ENCODE measurements around the gene POMC.
"Not testable (repeated sequence)": the region's sequence is repeated elsewhere in the genome, so short reads cannot be mapped to it uniquely, and the experiment has no call there.

POMC gene

DNA sequence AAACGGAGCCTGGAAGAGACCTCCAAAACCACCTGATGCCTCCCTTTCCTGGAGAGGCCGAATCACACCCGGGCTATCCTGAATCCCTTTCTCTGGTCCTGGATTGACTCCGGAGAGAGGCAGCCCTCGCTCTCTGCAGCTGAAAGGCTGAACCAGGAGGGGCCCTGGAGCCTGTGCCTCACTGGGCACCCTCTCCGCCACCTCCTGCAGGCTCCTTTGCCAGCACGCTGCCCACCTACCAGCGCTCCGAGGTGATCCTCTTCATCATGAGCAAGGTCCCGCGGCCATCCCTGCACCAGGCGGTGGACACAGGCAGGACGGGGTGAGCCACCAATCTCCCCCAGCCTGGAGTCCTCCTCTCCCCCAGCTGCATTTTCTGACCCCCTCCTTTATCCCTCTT, 35.7 kb downstream of the POMC start:
- no peak for DNase-seq (ENCODE audit: low read depth in 2 of 2)

DNA sequence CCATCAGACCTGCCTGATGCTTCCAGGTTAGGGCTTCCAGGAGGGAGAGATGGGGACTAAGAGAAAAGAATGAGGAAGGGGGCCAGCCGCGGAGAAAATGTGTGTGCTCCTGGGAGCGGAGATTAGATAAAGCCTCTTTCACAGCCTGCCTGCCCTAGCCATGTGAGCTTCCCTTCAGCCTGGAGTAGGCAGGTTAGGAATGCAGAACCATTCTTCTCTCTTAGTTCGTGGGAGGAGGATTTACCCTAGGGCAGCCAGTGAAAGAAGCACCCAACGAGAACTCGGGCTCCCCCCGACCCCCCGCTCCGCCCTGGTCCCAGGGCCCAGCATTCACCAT, 36.1 kb downstream of the POMC start:
- DNase-seq (ENCODE audit: low read depth in 2 of 2) = no peak

DNA sequence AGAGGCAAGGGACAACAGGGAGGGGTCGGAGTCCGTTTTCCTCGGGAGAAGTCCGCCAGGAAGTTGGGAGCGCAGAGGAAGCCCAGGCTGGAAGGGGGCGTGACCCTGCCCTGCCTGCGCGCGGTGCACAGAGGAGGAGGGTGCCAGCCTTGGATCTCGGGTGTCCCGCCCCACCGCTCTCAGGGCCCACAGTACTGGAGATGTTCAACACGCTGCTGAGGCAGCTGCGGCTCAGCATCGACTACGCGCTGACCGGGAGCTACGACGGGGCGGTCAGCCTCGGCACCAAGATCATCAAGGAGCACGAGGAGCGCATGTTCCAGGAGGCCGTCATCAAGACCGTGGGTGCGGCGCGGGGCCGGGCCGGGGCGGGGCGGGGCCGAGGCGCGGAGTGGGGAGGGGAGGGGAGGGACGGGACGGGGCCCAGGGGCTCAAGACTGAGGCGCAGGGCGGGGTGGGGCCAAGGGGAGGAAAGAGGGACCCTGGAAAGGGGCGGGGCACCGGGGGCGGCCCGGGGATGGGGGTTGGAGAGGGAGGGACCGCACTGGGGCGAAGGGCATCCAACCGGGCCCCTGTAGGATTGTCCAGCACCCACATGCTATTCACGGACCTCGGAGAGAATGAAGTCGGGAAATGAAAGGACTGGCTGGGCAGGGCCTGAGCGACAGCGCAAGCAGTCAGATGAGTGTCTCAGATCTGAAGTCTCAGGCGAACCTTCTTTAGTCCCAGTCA, 36.6 kb downstream of the POMC start:
- no peak for DNase-seq (ENCODE audit: low read depth in 2 of 2)

DNA sequence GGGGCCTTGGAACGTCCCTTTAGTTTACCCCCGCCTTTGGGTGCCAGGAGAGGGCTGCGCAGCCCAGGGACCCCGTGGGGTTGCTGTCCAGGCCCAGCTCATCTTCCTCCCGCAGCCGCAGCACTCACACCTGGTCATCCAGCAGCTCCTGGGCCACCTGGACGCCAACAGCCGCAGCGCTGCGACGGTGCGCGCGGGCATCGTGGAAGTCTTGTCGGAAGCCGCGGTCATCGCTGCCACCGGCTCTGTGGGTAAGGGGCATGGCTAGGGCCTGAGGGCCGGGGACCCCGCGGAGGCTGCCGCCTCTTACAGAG, 37.2 kb downstream of the POMC start:
- DNase-seq (ENCODE audit: low read depth in 2 of 2) = no peak

DNA sequence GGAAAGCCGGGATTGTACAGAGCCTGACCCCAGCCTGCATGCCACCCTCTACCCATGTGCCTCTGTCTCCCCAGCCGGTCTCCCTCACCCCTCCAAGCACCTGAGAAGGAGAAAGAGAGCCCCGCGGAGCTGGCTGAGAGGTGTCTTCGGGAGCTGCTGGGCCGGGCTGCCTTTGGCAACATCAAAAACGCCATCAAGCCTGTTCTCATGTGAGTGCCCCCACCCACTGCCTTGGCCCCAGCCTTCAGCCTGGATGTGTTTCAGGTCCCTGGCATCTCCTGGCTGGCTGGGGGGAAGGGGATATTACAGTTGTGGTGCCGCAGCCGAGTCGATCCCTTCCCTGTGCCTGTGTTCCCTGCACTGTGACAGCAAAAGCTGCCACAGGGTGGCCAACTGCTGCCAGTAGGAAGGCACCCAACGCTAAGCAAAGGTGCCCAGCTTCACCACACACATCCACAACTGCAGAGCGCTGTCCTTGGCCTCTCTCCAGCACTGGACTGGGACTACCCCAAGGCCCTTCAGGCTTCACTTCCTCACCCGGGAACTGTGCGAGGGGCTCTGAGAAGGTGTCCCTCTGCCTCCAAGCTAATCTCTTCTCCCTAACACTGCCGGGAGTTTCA, 38.4 kb downstream of the POMC start:
- no peak for DNase-seq (ENCODE audit: low read depth in 2 of 2)

DNA sequence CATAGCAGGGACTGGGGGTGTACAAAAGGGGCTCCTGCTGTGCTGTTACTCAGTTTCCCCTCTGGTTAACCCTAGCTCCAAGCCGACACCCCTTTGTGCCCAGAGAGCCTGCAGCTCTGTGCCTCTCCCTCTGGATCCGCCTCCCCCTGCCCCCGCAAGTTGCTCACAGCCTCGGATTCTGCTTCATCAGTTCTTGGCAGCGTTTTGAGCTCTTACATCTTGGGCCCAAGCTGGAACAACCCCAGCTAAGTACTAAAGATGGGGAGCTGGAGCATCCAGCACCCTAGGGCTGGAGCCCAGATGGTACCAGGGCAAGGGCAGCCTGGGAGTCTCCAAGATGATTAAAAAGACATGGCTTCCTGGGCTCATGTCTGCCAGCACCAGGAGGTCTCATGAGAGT, 40.7 kb downstream of the POMC start:
- no peak for DNase-seq (ENCODE audit: low read depth in 2 of 2)

DNA sequence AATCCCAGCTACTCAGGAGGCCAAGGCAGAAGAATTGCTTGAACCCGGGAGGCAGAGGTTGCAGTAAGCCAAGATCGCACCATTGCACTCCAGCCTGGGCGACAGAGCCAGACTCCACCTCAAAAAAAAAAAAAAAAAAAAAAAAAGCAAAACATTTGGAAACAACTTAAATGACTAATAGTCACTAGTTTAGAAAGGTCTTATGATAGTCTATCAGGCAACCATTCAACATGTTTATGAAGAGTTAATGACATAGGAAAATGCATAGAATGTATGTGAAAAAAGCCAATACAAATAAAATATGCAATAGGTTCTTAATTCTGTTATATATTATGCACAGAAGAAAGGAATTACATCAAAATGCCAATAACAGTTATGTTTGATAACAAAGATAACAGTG, 41.3 kb downstream of the POMC start:
- DNase-seq (ENCODE audit: low read depth in 2 of 2) = not testable (repeated sequence)

DNA sequence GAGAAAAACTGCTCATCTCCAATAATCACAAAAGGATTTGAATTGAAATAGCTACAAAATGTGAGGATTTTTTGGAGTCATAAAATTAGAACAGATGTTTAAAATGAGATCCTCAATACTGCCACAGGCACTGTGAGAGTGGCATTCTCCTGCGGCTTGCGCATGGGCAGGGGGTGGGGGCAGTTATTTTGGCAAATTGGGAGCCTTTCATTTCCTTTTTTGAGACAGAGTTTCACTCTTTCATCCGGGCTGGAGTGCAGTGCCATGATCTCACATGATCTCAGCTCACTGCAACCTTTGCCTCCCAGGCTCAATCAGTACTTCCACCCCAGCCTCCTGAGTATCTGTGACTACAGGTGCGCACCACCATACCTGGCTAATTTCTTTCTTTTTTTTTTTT, 42.4 kb downstream of the POMC start:
- DNase-seq (ENCODE audit: low read depth in 2 of 2) = no peak

DNA sequence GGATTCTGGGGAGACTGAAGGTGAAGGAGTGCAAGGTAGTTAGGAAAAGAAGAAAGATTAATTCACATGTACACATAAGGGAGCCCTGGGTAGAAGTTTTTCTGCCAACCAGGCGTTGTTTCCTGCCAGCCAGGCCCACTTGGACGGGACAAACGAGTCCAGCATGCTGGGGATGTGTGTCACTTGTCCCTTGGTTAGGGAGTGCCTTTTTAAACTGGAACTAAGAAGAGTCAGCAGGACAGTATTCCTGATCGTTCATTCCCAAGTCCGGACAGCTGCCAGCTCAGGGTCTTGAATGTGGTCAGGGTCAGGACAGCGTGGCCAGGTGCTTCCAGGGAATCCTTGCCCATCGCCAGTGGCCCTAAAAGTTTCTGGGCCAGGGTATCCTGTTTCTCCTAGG, 43.2 kb downstream of the POMC start:
- DNase-seq (ENCODE audit: low read depth in 2 of 2) = no peak

DNA sequence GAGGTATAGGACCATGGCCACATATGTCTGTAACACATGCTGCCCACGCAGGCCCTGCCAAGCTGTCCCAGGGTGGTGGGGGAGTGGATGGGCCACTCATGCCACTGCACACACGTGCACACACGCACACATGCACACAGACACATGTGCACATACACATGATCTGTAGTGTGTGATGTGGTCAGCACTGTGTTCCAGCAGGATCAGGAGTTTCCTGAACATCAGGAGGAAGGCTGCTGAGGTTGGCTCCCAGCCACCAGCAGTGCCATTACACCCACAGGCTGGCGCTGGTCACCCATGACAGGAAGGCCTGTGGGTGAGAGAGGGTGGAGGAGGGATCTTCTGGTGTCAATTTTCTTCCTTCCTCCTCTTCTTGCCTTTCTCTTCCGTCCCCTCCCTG, 44.7 kb downstream of the POMC start:
- no peak for DNase-seq (ENCODE audit: low read depth in 2 of 2)

DNA sequence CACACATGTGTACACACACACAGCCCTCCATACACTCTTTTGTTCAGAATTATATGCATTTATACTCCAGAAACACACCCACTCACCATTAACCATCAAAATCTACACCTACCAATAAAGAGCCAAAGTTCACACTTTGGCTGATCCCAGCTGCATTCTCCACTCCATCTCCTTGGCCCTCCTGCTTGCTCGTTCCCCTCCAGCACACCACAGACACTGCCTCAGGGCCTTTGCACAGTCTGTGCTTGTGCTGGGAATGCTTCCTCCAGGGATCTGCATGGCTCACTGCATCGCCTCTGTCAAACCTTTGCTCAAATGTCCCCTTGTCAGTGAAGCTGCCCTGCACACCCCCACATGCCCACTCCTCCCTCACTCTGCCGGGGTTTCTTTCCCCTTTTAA, 46.0 kb downstream of the POMC start:
- DNase-seq (ENCODE audit: low read depth in 2 of 2) = no peak

DNA sequence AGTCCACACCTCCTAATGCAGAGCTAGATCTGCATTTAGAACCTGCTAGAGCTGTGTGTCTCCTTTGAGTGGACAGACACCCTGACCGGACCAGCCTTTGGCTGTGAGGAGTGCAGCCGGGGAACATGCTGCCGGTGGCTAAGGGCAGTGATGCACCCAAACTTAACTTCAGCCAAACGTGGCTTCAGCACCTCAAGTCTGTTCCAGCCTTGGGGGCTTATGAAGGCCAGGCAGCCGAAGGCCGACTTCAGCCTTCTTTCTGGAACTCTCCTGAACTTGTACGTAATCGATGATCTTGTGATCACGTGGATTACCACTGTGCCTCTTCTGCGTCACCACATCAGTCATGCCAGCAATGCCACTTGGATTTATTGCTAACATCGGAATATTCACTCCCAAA, 49.1 kb downstream of the POMC start:
- no peak for DNase-seq (ENCODE audit: low read depth in 2 of 2)

DNA sequence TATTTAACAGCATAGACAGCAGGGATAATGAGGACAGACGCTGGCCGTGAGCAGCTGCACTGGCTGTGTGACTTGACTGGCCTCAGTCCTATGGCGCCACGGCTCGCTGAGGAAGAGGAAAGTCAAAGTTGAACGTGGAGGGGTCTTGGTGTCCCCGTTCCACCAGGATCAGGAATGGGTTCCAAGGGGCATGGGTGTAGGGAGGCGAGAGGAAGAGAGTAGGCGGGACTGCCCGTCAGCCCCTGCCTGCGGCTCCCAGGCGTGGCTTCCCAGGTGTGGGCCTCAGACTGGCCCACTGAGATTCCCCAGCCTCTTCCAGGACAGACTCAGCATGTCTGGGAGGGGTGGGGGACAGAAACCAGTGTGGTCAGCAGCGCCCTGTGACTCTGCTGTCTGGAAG, 51.4 kb downstream of the POMC start:
- DNase-seq (ENCODE audit: low read depth in 2 of 2) = no peak

DNA sequence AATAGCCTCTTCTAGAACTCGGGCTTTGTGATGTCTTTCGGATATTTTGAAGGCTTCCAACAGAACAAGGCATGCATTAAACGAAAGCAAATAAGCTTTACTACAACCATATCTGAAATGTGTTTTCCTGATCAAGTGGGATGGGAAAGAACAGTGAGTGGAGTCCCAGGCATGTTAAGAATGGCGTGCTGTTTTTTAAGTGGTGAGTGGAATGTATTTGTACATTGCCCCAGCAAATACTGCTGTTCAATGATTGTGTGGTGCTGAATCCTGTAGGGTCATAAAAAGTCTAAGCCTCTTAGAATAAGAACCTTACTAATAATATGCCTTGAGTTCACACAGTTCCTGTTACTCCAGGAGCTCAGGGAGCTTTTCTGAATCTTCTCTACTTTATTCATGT, 52.5 kb downstream of the POMC start:
- no peak for DNase-seq (ENCODE audit: low read depth in 2 of 2)

DNA sequence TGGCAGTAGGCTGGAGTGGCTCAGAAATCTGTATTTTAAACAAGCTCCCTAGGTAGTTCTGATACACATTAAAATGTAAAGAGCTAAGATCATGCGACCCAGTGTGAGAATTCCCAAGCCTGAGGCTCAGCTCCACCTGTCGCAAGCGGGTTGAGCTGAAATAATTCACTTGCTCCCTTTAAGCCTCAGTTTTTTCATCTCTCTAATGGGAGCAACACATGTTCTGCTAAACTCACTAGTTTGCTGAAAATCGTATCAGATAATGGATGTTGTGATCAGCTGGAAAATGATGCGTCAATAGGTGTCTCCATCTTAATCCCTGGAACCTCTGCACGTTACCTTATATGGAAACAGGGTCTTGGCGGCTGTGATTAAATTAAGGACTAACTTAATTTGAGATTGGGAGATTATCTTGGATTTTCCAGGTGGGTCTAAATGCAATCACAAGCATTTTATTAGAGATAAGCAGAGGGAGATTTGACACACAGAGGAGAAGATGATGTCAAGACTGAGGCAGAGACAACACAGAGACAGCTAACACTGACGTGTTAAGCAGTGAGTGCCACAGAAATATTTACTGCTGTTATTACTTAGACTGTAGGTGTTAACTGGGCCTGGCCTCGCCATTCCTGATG, 53.0 kb downstream of the POMC start:
- DNase-seq (ENCODE audit: low read depth in 2 of 2) = no peak

DNA sequence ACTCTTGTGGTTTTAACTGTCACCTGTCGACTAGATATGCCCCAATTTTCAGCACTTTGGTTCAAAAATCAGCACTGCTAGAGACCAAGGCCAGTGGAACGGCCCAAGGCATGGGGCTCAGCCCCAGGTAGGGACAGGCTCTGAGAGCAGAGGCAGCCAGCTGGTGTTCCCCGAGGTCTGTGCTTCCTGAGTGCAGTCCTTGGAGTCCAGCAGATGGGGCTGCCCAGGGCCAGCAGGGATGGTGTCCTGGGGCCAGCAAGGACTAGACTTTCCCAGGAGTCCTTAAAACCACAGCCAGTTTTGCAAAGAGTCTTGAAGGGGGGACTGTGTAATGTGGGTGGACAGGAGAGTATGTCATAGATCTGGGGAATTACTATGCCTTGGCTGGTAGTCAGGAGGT, 56.3 kb downstream of the POMC start:
- DNase-seq (ENCODE audit: low read depth in 2 of 2) = no peak
